ENCODE data around the gene FAM163B.

DNA sequence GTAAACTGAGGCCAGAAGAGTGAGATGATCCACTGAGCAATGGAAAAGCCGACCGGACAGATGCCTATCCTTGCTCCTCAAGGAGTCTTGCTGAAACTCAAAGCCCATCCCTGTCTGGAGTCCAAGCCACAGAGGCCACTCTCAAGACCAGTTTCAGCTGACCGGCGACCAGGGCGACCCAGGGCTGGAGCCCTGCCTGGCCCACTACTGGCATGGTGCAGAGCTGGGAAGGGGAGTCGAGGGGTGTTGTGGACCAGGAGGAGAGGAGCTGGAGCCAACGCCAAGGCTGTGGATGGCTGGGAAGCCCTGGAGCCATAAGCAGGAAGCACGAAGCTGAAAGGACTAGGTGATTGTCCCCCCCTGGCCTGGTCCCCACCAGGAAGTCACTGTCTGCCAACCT is 22.1 kb downstream of the FAM163B start:
- TF ChIP-seq CTCF (conservative IDR thresholded peaks at IDR 0.05; ENCODE audit: low read depth in 2 of 2): no peak
- TF ChIP-seq REST (IDR thresholded peaks at IDR 0.05; ENCODE audit: unreplicated experiment): no peak
- TF ChIP-seq STAT1 (IDR thresholded peaks at IDR 0.05; ENCODE audit: unreplicated experiment): no peak
- no peak for TF ChIP-seq EZH2phosphoT487 (IDR thresholded peaks at IDR 0.05; ENCODE audit: unreplicated experiment)
- TF ChIP-seq EZH2 (IDR thresholded peaks at IDR 0.05; ENCODE audit: low read depth, unreplicated experiment): no peak
- TF ChIP-seq NANOG (IDR thresholded peaks at IDR 0.05; ENCODE audit: borderline replicate concordance): no peak
- TF ChIP-seq ZNF331 (CRISPR knock-in tag; IDR thresholded peaks at IDR 0.05; ENCODE audit: low read depth): no peak
- TF ChIP-seq POLR2AphosphoS5 (IDR thresholded peaks at IDR 0.05; ENCODE audit: low read depth): no peak
- TF ChIP-seq ZNF114 (CRISPR knock-in tag; IDR thresholded peaks at IDR 0.05): no peak
- no peak for TF ChIP-seq CREB1 (CRISPR knock-in tag; IDR thresholded peaks at IDR 0.05; ENCODE audit: low read depth)
- no peak for TF ChIP-seq ZNF462 (CRISPR knock-in tag; IDR thresholded peaks at IDR 0.05)
